GM19023 (cell line): Measurements from ENCODE around the gene RGS6.

ENCODE experiments used
- ATAC-seq: cut with Tn5 transposase; IDR thresholded peaks from one replicate; pipeline ENCODE4 v1.9.1; 2021; ENCODE audit warnings: mild to moderate bottlenecking, moderate library complexity; ENCODE audit not compliant: unreplicated experiment

Gene RGS6

DNA sequence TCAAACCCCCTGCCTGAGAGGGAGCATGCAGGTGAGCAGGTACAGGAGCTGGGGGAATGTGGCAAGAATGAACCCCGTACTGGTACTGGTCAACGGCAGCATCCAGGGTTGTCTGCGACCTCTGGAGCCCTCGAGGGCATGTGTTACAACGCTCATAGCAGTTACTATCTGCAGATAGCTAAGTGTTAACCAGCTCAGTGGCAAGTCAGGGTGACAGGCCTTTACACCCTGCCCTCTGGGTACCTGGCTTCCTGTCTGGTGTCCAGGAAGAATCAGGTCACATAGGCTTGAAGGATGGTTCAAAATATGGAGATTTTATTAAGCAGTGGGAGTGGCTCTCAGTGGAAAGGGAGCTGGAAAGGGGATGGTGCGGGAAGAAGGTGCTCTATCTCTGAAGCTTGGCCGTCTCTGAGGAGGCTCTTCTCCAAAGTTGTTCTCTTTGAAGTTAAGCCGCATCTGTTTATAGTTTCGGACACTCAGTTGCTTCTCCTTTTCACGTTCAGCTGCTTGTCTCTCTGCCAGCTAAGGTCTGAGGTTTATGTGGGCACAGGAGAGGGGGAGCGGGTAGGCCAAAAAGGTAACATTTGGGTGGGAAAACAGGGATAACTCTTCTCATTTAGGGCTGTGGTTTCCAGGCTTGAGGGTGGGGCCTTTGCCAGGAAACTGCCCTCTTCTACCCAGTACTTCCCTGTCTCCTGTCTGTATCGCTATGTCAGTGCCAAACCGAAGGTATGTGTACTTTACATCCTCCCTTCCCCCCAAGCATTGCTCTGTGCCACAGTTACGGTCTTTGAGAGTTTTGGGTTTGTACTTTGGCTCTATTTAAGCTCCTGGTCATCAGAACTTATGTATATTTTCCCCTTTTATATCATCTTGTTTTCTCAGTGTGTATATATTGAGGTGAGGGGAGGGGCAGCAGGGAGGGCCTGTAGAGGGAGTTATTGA lies 305.8 kb downstream of the RGS6 start:
- no peak for ATAC-seq

DNA sequence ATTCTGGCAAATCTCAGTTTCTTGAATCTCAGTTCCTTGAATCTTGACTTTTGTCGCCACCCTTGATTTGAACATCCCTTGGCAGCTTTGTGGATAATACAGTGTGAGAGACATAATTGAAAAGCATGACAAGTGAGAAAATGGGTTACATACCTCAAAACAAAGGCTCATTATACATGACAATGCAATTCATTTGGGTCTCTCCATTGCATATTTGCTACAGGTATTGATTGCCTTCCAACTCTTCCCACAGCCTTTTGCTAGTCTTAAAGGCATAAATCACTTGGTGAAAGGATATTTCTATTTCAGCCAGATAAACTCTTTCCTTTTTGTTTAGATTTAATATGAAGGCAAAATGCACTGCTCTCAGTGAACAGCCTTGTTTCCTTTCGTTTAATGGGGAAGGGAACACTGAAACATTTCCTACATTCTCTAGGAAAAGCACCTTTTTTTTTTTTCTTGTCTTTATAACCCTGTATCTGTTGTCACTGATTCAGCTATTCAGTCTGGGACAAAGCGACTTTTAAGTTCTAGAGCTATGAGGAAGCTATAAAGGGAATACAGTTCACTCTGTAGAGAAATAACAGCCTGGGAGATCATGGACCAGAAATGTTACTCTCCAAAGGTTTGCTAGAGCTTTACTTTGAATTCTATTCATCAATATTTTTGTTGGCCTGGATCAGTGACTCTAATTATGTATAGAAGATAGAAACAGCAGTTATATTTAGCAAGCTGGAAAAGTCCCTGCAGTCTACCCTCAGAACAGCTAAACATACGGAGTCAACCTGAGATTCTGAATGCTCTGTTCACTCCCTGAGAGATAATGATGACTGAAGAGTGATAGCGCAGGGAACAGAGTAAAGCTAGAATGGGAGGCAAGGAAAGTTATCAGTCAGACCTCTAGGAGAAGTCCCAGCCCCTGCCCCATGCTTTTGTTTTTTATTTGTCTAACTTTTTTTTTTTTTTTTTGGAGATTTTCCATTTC lies 311.4 kb downstream of the RGS6 start:
- ATAC-seq: no peak

DNA sequence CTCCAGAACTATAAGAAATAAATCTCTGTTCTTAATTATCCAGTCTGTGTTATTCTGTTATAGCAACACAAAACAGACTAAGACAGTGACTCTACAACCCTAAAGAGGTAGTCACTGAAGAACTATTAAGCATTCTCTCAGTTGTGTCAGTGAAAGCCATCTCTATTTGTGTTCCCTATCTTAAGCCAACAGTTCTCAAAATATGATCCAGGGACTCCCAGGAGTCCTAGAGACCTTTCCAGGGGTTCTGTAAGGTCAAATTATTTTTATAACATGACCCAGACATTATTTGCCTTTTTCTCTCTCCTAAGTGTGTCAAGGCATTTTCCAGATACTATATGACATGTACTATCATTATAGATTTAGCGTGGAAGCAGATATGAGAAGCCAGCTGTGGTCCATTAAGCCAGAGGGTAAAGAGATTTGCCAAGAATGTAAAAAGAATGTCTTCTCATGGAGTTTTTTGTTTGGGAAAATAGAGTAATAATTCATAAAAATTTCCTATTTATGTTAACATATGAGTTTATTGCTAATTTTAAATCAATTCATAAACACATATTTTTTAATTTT lies 315.8 kb downstream of the RGS6 start:
- no peak for ATAC-seq

DNA sequence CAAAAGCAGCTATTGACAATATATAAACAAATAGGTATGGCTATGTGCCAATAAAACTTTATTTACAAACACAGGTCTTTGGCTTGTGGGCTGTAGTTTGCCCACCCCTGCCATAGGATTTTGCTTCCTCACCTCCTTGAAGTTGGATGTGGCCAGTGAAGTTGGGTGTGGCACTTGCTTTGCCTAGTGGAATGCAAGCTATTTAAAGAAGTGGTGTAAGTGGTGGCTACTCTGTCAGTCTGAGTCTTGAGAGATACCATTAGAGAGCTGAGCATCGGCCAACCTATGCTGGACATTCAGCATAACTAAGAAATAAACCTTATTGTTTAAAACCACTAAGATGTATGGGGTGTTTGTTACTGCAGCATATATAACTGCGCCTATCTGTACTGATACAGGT lies 321.3 kb downstream of the RGS6 start:
- ATAC-seq: no peak

DNA sequence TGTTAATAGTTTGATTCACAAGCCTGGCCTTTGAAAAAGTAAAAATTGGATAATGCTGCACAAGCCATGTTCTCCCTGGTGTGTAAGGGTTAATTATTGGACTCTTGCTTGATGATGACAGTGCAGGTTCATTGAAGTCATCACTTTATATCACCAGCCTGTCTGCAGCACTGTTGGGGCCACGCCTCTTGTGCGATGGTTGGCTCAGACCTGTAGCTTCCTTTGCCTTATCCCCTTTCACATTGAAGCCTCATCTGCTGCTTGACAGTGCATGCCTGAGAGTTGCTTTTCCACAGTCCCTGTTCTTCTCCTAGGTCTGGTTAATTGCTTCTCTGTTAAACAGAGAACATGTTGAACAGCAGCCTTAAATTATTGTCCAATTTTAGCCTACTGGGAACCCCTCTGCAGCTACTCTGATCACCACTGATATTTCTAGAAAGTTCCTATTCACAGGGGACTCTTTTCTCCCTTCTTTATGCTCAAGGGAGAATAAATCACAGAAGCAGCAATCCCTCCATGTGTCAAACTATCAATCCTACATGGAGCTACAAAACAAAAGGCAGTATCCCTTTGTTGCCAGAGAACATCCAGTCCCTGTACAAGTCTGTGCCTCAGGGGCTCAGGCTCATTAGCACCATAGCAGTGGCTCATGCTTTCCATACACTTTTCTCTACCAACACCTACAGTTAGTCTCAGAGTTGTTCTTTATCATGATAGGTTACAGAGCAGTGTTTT lies 322.1 kb downstream of the RGS6 start:
- no peak for ATAC-seq

DNA sequence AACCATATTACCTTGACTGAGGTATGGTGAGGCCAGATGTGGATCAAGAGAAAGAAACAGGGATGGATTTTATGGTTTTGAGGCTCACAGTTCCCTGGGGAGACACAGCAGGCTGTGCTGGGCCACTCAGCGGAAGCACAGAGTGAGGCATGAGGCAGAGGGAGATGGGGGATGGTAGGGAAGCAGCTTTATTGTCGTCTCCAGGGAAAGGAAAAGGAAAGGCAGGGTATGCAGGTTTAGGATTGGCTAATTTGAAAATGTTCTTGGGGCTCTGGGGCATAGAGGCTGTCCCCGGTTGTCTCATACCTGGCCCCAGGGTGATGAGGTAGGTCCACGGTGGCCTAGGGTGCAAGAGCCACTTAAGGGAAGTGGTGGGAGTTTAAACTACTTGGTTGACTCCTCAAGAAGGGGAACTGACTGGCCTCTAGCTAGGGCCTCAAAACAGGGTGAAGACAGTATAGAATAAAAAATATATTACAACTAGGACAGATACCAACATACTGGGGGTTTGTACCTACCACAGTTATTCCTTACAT lies 322.8 kb downstream of the RGS6 start:
- no peak for ATAC-seq

DNA sequence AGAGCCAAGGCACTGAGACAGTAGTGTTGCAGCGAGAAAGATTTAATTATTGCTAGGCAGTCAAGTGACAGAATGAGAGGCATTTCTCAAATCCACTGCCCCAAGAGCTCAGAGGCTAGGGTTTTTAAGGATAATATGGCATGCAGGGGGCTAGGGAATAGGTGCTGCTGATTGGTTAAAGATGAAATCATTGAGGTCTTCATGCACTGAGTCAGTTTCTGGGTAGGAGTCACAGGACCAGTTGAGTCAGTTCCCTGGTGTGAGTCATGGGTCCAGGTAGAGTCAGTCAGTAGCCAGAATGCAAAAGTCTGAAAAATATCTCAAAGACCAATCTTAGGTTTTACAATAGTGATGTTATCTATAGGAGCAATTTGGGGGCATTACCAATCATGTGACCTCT lies 323.8 kb downstream of the RGS6 start:
- ATAC-seq: no peak

DNA sequence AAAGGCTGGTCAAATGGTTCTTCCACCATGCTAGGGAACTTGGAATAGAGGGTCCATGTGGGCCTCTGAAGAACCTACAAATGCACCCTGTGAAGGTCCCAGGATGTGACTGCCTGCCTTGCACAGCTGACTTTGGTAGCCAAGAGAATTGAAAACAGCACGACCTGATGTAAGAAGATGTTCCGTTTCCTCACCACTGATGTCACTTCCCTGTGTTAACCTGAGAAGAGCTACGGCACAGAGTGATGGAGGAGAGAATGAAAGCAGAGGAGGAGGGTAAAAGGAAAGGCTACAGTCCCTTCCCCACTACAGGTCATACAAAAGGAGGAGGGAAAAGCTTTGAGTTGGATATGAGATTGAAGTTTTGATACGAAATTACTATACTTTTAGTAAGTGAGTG lies 328.8 kb downstream of the RGS6 start:
- ATAC-seq: no peak

DNA sequence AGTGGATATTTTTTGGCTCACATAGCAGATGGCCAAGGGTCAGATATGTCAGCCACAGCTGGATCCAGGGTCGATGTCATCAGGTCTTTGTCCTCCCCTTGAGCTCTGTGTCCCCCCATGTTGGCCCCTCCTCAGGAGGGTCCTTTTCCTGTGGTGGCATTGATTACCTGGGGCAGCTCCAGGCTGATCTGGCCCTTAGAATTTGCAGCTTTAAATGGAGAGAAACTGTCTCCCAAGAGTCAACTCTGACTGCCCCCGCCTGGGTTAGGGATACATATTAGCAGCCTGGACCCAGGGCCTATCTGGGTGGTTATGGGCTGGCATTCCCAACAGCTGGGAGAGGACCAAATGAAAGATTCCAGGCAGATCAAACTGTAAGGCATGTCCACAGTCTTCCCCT lies 330.5 kb downstream of the RGS6 start:
- ATAC-seq: no peak

DNA sequence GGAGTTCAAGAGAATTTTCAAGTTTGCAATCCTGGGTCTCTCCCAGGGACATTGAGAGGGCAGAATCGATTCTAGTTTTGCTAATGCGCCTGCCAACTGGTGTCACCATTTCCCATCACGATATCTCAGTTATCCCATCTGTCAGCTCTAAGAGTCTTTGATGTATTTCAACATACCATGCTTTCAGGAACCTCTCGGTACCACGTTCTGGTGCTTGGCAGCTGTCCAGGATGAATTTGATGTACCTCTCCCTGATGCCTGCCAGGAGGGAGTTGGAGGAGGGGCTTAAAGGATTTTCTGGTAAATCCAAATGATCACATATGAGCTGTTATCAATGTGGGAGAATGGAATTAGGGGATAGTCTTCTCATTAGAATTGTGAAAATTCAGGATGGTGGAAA lies 332.5 kb downstream of the RGS6 start:
- no peak for ATAC-seq

DNA sequence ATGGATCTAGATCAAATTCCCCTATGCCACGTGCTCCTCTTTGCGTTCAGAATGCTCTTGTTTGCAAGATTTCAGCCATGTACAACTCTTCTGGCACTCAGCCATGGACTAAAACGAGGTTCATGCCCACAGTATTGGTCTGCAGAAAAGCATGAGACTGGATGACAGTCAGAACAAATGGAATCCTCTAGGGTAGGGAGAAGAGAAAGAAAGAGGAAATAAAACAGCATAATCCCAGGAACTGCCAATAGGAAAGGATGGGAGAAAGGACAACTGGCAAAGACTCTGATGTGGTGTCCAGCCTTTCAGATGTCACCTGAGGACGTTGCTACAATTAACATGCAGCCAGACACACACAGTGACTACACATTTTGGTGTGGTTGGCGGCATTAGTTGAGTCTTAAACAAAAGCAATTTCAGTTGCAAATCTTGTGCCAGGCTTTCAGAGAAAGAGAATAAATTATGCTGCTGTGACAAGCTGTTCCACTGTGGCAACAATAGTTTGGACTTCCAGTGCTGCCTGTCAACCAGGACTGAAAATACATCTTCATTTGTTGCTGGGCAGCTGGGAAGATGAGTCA lies 338.0 kb downstream of the RGS6 start:
- no peak for ATAC-seq

DNA sequence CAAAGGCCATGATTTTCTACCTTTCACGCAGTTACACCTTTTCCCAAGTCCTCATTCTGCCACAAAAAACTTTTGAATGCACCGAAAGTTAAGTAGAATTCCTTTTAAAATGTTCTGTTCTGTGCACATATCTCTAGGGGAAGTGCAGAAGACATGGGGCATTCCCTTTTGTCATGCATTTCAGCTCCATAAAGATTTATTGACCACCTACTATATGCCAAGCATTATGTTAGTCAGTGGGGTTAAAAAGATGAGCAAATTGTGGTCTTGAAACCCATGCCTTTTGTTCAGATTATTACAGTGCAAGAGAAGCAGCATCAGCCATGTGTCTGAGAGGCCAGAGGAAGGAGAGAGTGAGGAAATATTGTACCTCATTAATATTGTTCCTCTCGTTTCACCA lies 338.5 kb downstream of the RGS6 start:
- ATAC-seq: no peak

DNA sequence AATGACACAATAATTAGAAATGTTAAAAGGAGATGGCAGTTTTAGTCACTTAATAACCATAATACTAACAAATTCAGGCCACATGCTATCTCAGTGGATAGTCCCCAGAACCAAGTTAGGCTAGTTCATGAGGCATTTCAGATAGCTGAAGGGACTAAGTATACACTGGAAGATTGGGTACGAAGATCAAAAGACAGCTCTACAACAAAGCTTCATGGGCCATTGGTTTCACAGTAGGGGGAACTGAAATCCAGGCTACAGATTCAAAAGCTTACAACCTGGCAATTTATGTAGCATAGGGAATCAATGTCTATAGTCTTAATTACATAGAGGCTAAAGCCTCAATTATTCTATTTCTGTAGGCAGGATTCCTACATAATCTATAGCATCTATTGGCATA lies 343.0 kb downstream of the RGS6 start:
- ATAC-seq: no peak

DNA sequence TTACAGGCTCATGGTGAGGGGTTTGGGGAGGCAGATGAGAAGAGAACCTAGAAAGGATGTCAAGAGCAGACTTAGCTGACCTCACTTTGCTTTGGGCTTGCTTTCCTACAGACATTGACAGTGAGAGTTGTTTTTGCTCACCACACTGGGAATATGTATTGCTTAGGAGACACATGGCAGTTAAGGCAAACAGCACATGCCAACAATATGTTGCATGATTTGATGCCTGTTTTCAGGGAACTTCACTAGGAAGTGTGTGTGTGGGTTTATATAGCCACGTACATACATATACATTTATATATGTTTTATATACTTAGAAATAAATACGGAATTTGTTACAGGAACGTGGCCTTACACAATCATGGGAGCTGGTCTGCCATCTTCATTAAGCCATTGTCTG lies 346.1 kb downstream of the RGS6 start:
- ATAC-seq: no peak

DNA sequence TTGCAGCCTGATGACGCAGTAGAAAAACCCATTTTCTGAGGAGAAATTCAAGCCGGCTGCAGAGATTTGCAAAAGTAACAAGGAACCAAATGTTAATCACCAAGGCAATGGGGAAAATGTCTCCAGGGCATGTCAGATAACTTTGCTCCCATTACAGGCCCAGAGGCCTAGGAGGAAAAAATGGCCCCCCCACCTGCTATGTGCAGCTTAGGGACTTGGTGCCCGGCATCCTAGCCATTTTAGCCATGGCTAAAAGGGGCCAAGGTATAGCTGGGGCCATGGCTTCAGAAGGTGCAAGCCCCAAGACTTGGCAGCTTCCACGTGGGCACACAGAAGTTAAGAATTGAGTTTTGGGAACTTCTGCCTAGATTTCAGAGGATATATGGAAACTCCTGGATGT lies 351.9 kb downstream of the RGS6 start:
- ATAC-seq: no peak

DNA sequence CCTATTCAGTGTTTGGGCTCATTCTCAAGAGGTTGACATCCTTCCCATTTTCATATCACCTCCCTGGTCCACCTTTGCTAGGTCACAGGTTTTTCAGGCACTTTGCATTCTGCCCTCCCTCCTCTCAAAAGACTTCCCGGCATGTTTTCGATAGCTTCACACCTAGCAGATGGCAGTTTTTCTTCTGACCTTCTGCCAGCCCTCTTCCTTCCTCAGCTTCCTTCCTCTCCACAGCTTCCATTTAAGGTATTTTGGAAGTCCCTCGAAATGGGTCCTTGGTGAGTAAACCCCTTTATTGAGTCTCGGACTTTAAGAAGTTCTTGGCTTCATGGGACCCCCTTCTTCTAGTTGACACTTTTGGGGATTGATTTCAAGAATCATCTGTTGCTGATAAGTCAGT lies 358.0 kb downstream of the RGS6 start:
- ATAC-seq: no peak

DNA sequence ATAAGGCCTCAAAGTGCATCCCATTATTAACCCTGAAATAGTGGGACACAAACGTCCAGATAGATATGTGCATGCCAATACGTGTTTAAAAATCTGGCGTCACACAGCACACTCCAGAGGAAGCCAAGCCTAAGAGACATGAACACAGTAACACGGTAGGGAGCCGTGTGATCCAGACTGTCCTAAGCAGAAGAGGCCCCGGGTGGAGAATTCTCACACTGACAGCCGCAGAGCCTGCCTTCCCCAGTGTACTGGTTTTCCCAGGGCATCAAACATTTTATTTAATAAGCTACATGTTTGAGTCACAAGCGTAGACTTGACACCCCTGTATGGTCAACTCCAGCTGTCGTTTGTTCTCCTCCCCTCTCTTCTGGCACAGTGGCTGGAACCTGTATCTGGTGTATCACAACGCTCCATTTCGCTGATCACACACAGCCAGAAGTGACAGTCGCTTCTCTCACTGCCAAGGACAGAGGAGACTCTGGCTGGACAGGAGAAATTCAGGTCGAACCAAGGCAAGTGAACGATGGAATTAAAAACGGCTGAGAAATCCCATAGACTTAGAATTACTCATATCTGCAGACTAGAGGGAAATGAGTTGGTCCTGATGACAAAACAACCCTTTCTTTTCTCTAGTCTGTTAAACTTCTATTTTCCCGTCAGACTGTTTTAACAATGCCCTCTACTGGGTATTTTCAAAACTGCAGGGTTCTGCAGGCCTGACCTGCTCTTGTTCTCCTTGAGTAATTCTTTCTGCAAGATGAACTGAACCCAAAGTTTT lies 359.9 kb downstream of the RGS6 start:
- no peak for ATAC-seq

DNA sequence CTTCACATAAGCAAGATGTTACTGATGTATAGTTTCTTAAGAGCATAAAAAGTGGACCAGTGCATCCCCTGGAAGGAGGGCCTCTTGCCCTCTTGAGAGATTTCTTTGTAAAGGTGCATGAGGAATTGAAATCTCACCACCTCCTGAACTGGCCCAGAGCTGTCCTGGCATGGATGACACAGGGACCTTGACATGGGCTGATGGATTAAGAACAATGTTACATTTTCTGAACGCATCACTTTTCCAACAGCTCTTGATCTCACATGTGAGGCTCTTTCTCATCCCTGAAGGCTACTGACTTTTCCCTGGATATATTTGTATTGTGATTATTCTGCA lies 360.4 kb downstream of the RGS6 start:
- no peak for ATAC-seq

DNA sequence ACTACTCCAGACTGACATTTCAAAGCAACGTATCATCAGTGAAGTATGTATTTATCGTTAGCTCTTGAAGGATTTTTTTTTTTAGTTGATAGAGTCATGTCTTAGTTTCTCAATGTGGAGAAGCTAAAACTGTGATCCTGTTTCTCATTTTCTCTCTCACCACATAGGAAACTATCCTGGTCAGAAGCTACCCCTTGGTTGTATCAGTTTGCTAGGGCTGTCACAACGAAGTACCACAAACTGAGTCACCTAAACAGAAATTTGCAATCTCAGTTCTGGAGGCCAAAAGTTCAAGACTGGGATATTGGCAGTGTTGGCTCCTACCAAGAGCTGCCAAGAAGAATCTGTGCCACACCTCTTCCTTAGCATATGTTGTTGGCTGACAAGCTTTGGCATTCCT lies 369.1 kb downstream of the RGS6 start:
- ATAC-seq: no peak

DNA sequence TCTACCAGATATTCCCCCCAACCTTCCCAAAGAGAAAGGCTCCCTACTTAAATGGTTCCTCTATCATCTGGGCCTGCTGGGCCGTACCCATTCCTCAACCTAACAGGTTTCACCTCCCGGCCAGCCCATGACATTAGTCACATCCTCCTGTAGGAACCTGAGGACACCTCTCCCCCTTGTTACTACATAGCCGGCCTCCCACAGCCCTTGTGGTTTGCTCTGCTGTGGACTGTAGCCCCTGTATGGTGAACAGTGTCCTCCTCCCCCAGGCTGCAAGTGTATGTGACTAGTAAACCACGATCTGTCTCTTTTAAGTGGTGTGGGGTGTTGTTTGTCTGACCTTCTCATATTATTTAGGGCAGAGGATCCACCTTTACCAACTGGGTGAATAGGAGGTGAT lies 371.7 kb downstream of the RGS6 start:
- ATAC-seq: no peak
